SK-N-SH treated with all-trans-retinoic acid at 6 μM for 48 hours (cell line): Measurements from ENCODE around the gene MRAS.

Experiments used
- ATAC-seq: fragments of 200-7000 bp; cut with Tn5 transposase; 3 replicates; pipeline ENCODE4 v1.9.1; 2020; ENCODE audit warnings: mild to moderate bottlenecking, moderate library complexity
- ARNTL ChIP-seq: fragments of 450-650 bp; formaldehyde crosslinking; IDR thresholded peaks from 2 replicates; pipeline ENCODE4 v1.5.0; 2020; ENCODE audit warnings: low read depth, mild to moderate bottlenecking, moderate library complexity, borderline replicate concordance
- BACH2 ChIP-seq: fragments of 250-450 bp; sonication (Bioruptor Pico); IDR thresholded peaks from 2 replicates; pipeline ENCODE4 v1.9.0; 2021; ENCODE audit warnings: mild to moderate bottlenecking, borderline replicate concordance
- CREB5 ChIP-seq: fragments of 250-450 bp; sonication (Bioruptor Pico); IDR thresholded peaks from 2 replicates; pipeline ENCODE4 v1.5.1; 2020; ENCODE audit warnings: low read depth, mild to moderate bottlenecking, moderate library complexity
- CSDC2 ChIP-seq: fragments of 250-450 bp; sonication (Bioruptor Pico); IDR thresholded peaks from 2 replicates; pipeline ENCODE4 v1.5.0; 2020; ENCODE audit warnings: mild to moderate bottlenecking, moderate library complexity
- CSRNP3 ChIP-seq: fragments of 250-450 bp; sonication (Bioruptor Pico); IDR thresholded peaks from 2 replicates; pipeline ENCODE4 v1.5.1; 2021; ENCODE audit warnings: mild to moderate bottlenecking, moderate library complexity
- ESRRG ChIP-seq: fragments of 250-450 bp; sonication (Bioruptor Pico); IDR thresholded peaks from 2 replicates; pipeline ENCODE4 v1.6.1; 2021; ENCODE audit warnings: mild to moderate bottlenecking
- GLIS3 ChIP-seq: fragments of 250-450 bp; sonication (Bioruptor Pico); IDR thresholded peaks from 2 replicates; pipeline ENCODE4 v1.5.0; 2020; ENCODE audit warnings: mild to moderate bottlenecking, moderate library complexity
- ISL1 ChIP-seq: fragments of 250-450 bp; sonication (Bioruptor Pico); IDR thresholded peaks from 2 replicates; pipeline ENCODE4 v2.1.2; 2022; ENCODE audit warnings: mild to moderate bottlenecking, moderate library complexity
- OSR1 ChIP-seq: fragments of 250-450 bp; sonication (Bioruptor Pico); IDR thresholded peaks from 2 replicates; pipeline ENCODE4 v1.8.0; 2022; ENCODE audit warnings: moderate library complexity, mild to moderate bottlenecking, inconsistent platforms
- PATZ1 ChIP-seq: fragments of 250-450 bp; sonication (Bioruptor Pico); IDR thresholded peaks from 2 replicates; pipeline ENCODE4 v1.8.0; 2020; ENCODE audit warnings: mild to moderate bottlenecking, moderate library complexity, borderline replicate concordance
- PPARA ChIP-seq: fragments of 250-450 bp; sonication (Bioruptor Pico); IDR thresholded peaks from 2 replicates; pipeline ENCODE4 v1.5.0; 2020; ENCODE audit warnings: mild to moderate bottlenecking, borderline replicate concordance
- RARB ChIP-seq: fragments of 250-450 bp; sonication (Bioruptor Pico); IDR thresholded peaks from 2 replicates; pipeline ENCODE4 v1.8.0; 2021; ENCODE audit warnings: mild to moderate bottlenecking, moderate library complexity
- SNAI2 ChIP-seq: fragments of 250-450 bp; sonication (Bioruptor Pico); IDR thresholded peaks from 2 replicates; pipeline ENCODE4 v1.5.0; 2020; ENCODE audit warnings: mild to moderate bottlenecking, moderate library complexity
- TCF4 ChIP-seq: fragments of 250-450 bp; sonication (Bioruptor Pico); IDR thresholded peaks from 2 replicates; pipeline ENCODE4 v1.8.0; 2021; ENCODE audit warnings: mild to moderate bottlenecking, moderate library complexity, borderline replicate concordance
- TOX ChIP-seq: fragments of 250-450 bp; sonication (Bioruptor Pico); IDR thresholded peaks from 2 replicates; pipeline ENCODE4 v1.8.0; 2021; ENCODE audit warnings: mild to moderate bottlenecking, moderate library complexity, borderline replicate concordance
- TSHZ2 ChIP-seq: fragments of 250-450 bp; sonication (Bioruptor Pico); IDR thresholded peaks from 2 replicates; pipeline ENCODE4 v1.5.0; 2020; ENCODE audit warnings: mild to moderate bottlenecking, moderate library complexity
- ZC3H10 ChIP-seq: fragments of 250-450 bp; sonication (Bioruptor Pico); IDR thresholded peaks from 2 replicates; pipeline ENCODE4 v1.5.1; 2021; ENCODE audit warnings: mild to moderate bottlenecking, moderate library complexity
- ZFP3 ChIP-seq: fragments of 250-450 bp; sonication (Bioruptor Pico); IDR thresholded peaks from 2 replicates; pipeline ENCODE4 v1.5.0; 2020; ENCODE audit warnings: mild to moderate bottlenecking, moderate library complexity
- ZFP30 ChIP-seq: fragments of 450-650 bp; formaldehyde crosslinking; IDR thresholded peaks from 2 replicates; pipeline ENCODE4 v1.5.0; 2022; ENCODE audit warnings: mild to moderate bottlenecking, moderate library complexity
- ZNF565 ChIP-seq: fragments of 450-650 bp; formaldehyde crosslinking; conservative IDR thresholded peaks from 2 replicates; pipeline ENCODE4 v1.5.0; 2020; ENCODE audit warnings: low read depth, mild to moderate bottlenecking, moderate library complexity
- ZNF70 ChIP-seq: fragments of 450-650 bp; formaldehyde crosslinking; IDR thresholded peaks from 2 replicates; pipeline ENCODE4 v1.5.0; 2020; ENCODE audit warnings: mild to moderate bottlenecking, moderate library complexity
- ZNF8 ChIP-seq: fragments of 450-650 bp; formaldehyde crosslinking; IDR thresholded peaks from 2 replicates; pipeline ENCODE4 v1.5.0; 2020; ENCODE audit warnings: mild to moderate bottlenecking, moderate library complexity

The MRAS gene

GRCh38 chr3:138373087-138373735 lies 24.8 kb downstream of the MRAS start:
- no peak for ATAC-seq
- no peak for TF ChIP-seq TSHZ2 (CRISPR knock-in tag)
- no peak for TF ChIP-seq ZC3H10
- no peak for TF ChIP-seq CSDC2 (CRISPR knock-in tag)
- no peak for TF ChIP-seq ZFP30 (CRISPR knock-in tag)

GRCh38 chr3:138373736-138374094 lies 25.3 kb downstream of the MRAS start:
- TF ChIP-seq ZFP3 (CRISPR knock-in tag) (no peak), OSR1 (CRISPR knock-in tag) (no peak), CSRNP3 (no peak), GLIS3 (CRISPR knock-in tag) (no peak), ZNF8 (no peak), TOX (no peak), TSHZ2 (CRISPR knock-in tag) (no peak), SNAI2 (no peak), CSDC2 (CRISPR knock-in tag) (no peak), ZFP30 (CRISPR knock-in tag) (no peak), ZNF70 (CRISPR knock-in tag) (no peak), ARNTL (CRISPR knock-in tag) (no peak), TCF4 (CRISPR knock-in tag) (no peak), ESRRG (no peak), PATZ1 (no peak), BACH2 (CRISPR knock-in tag) (no peak), RARB (no peak), PPARA (no peak)
- ATAC-seq, result no peak

GRCh38 chr3:138374573-138375134 lies 26.3 kb downstream of the MRAS start:
- no peak for TF ChIP-seq ISL1
- no peak for TF ChIP-seq ZNF565
- no peak for TF ChIP-seq CSRNP3
- no peak for TF ChIP-seq RARB
- no peak for TF ChIP-seq ZFP30 (CRISPR knock-in tag)
- TF ChIP-seq CREB5, result no peak
- no peak for TF ChIP-seq ZNF8
- no peak for TF ChIP-seq CSDC2 (CRISPR knock-in tag)
- no peak for TF ChIP-seq OSR1 (CRISPR knock-in tag)
- TF ChIP-seq SNAI2, result no peak
- no peak for TF ChIP-seq TCF4 (CRISPR knock-in tag)
- TF ChIP-seq GLIS3 (CRISPR knock-in tag), result no peak
- no peak for TF ChIP-seq TOX
- TF ChIP-seq ZFP3 (CRISPR knock-in tag), result no peak
- TF ChIP-seq PATZ1, result no peak
- TF ChIP-seq ARNTL (CRISPR knock-in tag), result no peak
- TF ChIP-seq, all 23 proteins: peak for 0

More at GRCh38 chr3:138374573-138375134, 26.3 kb downstream of the MRAS start:
- ATAC-seq, result no peak
